Measurements from ENCODE around the gene MS4A3.
"Not testable (repeated sequence)": the region's sequence is repeated elsewhere in the genome, so short reads cannot be mapped to it uniquely, and the experiment has no call there.

MS4A3 gene, protein sequence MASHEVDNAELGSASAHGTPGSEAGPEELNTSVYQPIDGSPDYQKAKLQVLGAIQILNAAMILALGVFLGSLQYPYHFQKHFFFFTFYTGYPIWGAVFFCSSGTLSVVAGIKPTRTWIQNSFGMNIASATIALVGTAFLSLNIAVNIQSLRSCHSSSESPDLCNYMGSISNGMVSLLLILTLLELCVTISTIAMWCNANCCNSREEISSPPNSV

DNA sequence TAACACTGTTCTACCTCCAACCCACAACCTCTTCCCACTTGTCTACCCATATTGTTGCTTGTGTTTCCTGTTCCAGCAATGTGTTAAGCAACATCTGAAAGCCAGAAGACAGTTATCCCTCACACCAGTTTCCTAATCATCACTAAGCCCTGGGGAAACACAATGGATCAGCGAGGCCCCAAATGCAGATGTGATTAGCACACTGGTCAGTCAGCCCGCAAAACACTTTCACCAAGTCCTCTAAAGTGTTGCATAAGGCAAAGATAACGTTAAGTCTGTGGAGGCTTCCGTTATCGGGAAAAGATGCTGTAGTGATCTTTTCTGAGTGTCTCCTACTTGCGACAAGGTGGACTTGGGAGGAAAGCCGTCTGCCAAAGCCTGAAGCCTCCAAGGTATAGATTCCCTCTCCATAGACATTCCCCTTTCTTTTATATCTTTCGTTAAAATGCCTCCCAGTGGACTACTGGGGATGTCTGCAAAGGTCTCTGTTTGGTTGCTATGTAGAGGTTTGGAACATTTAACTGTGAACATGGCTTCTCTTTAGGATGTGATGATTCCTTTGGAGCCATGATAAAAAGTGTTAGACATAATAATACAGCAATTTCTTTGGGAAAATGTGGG is at the start of gene MS4A3:
TSS of gene MS4A3 (plus strand) at position 317 of the 621 bp plus-strand sequence. CDS start 4,496 bp downstream, outside the sequence.
- DNase-seq = no peak

DNA sequence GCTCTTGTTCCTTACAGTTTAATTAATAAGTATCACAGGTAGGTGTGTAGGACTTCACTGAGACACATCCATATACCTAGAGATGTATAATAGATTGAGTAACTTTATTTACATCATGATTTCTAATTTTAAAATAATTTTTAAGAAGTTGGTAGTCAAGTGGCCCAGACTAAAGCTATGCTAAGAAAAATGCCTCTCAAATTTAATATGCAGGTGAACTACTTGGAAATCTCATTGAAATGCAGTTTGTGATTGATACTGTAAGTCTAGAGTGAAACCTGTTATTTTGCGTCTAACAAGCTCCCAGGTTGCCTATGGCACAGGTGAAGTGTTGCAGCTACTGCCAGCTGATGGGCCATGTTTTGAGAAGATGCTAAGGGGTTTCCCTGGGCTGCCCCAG is 39.6 kb upstream of the MS4A3 start, which contains the start of gene OOSP4B:
TSS of gene OOSP4B (plus strand) at position 301 of the 400 bp plus-strand sequence.
- DNase-seq = no peak

DNA sequence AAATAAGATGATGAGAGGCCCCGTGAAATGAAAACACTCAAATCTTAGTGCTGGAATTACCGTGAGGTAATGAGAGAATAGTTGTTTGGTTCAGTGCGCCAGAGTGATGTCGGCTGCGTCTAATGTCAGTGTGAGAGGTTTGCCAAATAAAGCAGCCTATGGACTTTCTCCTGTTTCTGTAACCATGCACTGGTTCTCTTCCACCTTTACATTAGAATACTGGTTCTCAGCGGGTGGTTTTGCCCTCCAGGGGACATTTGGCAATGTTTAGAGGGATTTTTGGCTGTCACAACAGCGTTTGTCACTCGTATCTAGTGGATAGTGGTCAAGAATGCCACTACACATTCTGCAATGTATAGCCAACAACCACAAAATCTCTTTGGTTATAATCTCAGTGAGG is 38.4 kb upstream of the MS4A3 start:
- DNase-seq = no peak

DNA sequence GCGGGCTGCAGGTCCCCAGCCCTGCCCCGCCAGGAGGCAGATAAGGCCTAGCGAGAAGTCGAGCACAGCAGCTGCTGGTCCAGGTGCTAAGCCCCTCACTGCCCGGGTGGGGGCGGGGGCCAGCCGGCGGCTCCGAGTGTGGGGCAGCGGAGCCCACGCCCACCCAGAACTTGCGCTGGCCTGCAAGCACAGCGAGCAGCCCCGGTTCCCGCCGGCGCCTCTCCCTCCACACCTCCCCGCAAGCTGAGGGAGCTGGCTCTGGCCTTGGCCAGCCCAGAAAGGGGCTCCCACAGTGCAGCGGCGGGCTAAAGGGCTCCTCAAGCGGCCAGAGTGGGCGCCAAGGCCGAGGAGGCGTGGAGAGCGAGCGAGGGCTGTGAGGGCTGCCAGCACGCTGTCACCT is 36.1 kb upstream of the MS4A3 start:
- not testable (repeated sequence) for DNase-seq

DNA sequence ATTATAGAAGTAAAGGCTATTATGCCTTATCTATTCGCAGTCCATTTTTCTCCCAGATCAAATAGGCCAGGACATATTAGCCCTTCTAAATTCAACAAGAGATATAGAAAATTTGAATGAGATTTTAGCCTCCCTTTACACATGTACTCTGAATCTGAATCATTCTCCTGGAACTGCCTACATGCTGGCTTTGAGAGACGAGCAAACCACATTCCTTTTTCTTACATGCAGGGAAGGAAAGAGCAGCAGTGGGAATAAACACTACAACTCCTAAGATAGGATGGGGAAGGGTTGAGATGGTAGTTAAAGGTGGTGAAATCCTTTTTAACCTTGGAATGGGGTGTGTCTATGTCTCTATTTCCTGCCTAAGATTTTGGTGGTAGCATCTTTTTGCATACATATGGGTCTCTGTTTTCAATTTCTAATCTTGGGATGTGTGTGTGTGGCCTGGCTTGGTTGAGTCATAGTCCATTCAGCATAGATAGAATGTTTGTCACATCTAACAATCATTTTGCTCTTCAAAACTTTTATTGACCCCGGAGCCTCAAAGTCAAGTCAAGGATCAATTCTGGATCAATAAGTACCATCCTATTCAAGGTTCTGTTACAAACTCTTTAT is 27.3 kb upstream of the MS4A3 start:
- no peak for DNase-seq

DNA sequence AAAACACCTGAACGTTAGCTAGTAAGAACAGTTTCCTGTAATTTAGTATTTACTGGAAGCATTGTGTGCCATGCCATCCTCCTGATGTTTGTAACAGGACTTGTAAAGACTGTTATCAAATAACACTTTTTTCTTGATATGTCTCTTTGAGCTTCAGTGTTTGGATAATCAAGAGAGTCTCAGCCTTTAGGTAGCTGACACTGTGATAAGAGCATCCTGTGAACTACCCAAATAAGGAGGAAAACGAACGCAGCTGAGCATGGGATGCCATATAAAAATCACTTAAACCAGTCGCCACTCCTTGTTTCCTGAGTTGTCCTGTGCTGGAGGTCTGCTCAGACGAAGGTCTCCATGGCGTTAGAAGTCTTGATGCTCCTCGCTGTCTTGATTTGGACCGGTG is 16.4 kb upstream of the MS4A3 start, which contains the start of gene OOSP2:
TSS of gene OOSP2 (plus strand) at position 301 of the 400 bp plus-strand sequence. CDS start at position 352, 51 bp downstream.
- no peak for DNase-seq

DNA sequence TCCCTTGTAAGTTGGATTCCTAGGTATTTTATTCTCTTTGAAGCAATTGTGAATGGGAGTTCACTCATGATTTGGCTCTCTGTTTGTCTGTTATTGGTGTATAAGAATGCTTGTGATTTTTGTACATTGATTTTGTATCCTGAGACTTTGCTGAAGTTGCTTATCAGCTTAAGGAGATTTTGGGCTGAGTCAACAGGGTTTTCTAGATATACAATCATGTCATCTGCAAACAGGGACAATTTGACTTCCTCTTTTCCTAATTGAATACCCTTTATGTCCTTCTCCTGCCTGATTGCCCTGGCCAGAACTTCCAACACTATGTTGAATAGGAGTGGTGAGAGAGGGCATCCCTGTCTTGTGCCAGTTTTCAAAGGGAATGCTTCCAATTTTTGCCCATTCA is 6.0 kb upstream of the MS4A3 start:
- not testable (repeated sequence) for DNase-seq

DNA sequence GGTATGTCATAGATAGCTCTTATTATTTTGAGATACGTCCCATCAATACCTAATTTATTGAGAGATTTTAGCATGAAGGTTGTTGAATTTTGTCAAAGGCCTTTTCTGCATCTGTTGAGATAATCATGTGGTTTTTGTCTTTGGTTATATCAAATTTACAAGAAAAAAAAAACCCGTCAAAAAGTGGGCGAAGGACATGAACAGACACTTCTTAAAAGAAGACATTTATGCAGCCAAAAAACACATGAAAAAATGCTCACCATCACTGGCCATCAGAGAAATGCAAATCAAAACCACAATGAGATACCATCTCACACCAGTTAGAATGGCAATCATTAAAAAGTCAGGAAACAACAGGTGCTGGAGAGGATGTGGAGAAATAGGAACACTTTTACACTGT is 5.6 kb upstream of the MS4A3 start:
- DNase-seq = not testable (repeated sequence)

DNA sequence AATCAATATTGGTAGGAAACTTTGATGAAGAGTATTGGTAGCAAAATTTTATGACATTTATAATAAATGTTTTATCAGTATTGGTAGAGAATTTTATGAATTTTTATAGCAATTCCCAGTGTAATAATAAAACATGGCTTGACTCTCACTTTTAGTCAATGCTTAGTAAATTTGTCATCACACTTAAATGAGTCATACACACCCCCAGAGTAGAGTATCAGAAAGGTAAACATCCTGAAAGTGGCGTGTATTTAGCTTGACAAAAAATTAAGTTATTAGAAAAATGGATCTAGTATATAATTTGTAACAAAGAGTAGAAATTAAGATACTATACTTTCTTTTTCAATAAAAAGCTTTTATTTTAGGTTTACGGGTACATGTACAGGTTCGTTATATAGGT is 2.6 kb downstream of the MS4A3 start:
- DNase-seq = no peak

DNA sequence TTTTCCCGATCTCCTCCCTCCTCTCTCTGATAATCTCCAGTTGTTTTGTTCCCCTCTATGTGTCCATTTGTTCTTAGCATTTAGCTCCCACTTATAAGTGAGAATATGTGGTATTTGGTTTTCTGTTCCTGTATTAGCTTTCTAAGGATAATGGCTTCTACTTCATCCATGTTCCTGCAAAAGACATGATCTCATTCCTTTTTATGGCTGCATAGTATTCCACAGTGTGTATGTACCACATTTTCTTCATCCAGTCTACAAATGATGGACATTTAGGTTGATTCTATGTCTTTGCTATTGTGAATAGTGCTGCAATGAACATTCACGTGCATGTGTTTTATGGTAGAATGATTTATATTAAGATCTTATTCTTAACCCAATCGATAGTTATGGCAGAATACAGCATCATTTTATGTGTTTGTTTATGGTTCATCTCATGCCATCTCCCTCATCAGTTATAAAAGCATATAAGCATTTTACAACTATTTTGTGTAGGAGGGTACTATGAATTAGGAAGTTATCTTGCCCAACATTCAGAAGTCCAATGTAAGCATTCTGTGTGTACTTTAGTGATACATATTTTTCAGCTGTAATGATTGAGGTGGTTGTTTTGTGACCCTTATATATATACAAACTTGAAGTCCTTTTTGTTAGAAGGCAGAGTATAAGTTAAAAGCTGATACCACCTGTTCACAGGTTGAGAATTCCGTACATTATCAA is 3.2 kb downstream of the MS4A3 start:
- DNase-seq = no peak

DNA sequence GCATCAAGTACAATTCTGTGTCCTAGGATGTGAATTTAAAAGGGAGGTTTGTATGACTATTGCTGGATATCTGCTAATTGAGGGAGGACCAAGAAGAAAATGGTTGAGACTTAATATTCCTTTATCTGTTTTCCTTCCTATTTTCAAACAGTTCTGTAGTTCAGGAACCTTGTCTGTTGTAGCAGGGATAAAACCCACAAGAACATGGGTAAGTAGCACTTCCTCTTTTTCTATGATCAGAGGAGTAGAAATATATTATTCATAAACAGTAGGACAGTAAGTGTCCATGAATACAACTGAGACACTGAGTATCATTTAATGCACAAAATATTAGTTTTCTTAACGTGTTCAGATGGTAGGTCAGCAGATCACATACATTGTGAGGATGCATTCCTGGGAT is 7.6 kb downstream of the MS4A3 start:
- DNase-seq = no peak

DNA sequence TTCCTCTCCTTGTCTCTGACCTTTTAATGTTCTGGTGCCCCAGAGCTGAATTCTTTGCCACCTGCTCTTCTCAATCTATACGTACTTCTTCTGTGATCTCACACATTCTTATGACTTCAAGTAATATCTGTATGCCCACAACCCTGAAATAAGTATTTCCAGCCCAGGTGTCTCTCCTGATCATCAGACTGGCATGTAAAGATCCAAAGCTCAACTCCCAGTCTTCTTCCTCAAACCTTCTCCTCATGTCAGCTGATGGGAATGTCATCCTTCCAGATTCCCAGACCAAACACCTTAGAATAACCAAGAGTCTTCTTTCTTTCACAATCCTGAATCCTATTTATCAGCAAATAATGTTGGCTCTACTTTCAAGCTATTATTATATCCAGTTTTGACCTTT is 9.3 kb downstream of the MS4A3 start:
- DNase-seq = no peak

DNA sequence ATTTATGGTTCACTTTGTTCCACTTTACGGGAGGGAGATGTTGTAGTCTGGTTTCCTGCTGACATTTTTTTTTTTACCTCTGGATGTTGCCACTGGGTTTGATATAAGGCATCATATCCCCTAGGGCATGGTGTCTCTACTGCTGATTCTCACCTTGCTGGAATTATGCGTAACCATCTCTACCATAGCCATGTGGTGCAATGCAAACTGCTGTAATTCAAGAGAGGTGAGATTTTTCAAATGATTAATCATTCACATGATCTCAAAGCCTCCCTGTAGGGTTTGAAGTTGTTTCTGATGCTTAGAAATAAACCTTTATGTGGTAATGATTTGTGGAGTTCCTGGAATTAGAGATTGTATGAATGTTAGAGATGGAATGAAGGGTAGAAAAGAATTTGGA is 13.0 kb downstream of the MS4A3 start:
- no peak for DNase-seq

DNA sequence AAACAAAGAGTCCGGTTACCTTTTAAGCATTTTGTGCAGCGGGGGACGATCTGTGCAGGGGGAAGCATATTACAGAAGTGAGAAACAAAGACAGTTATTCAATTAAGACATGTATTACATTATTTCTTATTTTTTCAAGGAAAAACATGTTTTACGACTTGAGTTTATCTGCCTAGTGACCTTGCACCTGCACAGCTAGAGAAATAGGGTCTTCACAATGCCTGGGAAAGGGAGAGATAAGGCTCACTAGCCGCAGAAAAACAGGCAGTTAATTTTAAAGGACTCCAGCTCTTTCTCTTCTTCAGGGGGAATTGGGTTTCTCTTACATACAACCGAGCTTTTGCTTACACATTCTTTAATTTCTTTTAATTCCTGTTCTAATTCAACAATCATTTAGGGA is 15.2 kb downstream of the MS4A3 start:
- not testable (repeated sequence) for DNase-seq

DNA sequence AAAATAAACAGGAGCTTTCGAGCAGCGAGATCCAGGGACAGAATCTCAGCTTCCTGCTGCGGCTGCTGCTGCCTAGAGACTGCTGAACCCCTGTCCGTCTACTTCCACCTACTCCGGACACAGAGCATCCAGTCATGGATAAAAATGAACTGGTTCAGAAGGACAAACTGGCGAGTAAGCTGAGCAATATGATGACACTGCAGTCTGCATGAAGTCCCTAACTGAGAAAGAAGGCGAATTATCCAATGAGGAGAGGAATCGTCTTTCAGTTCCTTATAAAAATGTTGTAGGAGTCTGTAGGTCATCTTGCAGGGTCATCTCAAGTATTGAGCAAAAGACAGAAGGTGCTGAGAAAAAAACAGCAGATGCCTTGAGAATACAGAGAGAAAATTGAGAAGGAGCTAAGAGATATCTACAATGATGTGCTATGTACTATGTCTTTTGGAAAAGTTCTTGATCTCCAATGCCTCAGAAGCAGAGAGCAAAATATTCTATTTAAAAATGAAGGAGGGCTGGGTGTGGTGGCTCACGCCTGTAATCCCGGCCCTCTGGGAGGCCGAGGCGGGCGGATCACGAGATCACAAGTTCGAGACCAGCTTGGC is 20.9 kb downstream of the MS4A3 start:
- DNase-seq = no peak

DNA sequence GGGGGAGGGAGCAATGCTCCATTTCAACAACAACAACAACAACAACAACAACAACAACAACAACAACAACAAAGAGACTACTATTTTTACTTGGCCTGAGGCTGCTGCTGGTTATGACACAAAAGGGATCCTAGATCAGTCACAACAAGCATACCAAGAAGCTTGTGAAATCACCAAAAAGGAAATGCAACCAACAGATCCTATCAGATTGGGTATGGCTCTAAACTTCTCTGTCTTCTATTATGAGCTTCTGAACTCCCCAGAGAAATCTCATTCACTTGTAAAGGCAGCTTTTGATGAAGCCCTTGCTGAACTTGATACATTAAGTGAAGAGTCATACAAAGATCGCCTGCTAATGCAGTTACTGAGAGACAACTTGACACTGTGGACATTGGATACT is 21.5 kb downstream of the MS4A3 start:
- DNase-seq = no peak

DNA sequence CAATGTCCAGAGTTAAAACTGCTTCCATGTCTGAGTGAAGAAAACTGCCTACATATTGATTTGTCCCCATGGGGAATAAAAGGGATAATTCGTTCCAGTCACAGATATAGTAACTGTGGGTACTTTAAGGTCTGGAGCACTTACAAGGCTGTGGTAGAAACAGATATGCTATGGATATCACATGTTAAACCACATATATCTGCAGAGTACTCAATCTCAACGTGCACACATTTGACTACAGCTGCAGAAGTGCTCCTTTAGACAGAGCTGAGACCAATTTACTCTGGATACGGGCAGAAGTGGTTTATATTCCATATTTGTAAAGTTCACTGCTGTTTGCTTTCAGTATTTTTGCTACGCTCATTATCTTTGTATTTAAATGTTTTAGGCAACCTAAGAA is 22.3 kb downstream of the MS4A3 start:
- DNase-seq = no peak

DNA sequence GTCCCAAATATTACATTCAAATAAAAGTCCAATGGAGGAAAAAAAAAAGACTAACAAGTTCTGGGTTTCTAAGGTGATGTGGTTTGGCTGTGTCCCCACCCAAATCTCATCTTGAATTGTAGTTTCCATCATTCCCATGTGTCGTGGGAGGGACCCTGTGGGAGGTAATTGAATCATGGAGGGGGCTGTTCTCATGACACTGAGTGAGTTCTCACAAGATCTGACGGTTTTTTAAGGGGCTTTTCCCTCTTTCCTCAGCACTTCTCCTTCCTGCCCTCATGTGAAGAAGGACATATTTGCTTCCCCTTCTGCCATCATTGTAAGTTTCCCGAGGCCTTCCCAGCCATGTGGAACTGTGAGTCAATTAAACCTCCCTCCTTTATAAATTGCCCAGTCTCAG is 24.1 kb downstream of the MS4A3 start:
- no peak for DNase-seq

DNA sequence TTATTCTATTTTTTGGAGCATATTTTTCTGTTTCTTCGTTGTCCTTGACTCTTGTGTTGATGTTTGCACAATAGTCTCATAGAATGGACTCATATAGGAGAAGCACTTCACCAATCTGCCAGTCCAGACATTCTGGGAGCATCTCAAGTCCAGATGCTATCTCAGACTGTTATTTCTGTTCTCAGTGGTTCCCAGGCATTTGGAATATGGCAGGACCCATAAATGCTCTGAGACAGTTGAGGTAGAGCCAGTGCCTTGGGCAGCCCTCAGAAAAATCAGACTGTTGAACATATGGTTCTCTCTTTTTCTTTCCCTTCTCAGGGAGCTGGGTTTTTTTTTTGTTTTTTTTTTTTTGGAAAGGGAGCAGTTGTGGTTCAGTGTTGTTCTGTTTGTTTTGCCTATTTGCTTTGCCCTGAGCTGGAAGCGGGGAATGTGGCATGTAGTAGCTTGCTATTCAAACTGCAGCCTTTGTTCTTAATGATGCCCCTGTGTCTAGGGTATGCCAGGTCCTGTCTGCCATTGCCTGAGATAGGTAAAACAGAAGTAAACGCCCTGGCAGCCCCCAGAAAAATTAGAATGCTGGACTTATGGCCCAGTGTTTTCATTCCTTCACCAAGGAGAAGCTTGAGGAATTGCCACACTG is 28.3 kb downstream of the MS4A3 start:
- DNase-seq = no peak

DNA sequence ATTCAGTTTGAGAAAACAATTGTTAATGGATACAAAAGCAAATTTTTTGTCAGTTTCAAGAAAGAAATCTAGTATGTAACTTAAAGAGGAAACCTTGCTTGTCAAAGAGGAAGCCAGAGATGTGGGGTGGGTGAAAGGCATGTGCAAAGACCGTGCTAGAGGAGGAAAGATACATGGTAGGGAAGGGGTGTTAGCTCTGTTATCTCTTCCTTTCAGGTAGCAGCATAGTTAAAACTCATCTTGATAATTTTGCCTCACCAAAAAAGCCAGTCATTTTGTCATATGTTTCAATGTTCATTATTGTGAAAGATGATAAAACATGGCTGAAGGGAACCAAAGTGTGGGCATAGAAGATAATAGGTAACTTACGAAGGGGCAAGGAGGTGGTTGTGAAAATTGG is 29.4 kb downstream of the MS4A3 start:
- DNase-seq = no peak

DNA sequence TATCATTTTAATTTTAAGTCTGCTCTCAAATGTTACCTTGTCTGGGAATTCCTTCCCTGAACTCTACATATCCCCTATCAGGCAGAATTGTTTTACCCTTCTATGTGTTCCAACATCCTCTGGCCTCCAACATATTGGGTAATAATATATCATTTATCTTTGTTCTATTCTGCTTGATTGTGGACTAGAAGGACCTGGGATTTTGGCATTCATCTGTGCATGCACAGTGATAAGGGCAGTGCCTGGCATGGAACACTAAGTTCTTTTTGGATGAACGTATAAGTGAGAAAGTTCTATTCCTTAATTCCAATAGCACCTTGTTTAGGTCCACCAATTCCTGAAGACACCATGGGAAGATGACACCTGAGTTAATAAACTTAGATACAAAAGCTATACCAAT is 30.8 kb downstream of the MS4A3 start:
- DNase-seq = no peak

DNA sequence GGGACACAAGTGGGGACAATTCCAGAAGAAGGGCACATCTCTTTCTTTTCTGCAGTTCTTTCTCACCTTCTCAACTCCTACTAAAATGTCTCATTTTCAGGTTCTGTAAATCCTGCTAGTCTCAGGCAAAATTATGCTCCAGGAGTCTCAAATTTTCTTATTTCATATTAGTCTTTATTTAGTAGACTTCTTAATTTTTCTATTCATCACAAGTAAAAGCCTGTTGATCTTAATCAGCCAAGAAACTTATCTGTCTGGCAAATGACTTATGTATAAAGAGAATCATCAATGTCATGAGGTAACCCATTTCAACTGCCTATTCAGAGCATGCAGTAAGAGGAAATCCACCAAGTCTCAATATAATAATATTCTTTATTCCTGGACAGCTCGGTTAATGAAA is 31.9 kb downstream of the MS4A3 start, which contains the start of gene MS4A2:
TSS of gene MS4A2 (plus strand) at position 301 of the 400 bp plus-strand sequence. CDS start 102 bp downstream, outside the sequence.
- DNase-seq = no peak
